Fibroblast of villous mesenchyme (primary cell): Measurements from ENCODE around the gene PTH1R. TPM values are rescaled to one million over a fixed set of nuclear protein-coding genes. Genes with fewer than 3 reads are reported as not detected.

Experiments used
- DNase-seq: peaks from one replicate; pipeline ENCODE4 v3.0.0-alpha.2; 2010; ENCODE audit warnings: low read depth
- H3K4me3 ChIP-seq: 2 replicates; pipeline ENCODE4 v1.5.1; 2011; ENCODE audit warnings: low read depth, mild to moderate bottlenecking, low read length
- total RNA-seq: library from RNA; depleted of rRNA; stranded (reverse); fragments of >200 nt; gene quantifications from 2 replicates; pipeline ENCODE4 v1.2.3, GENCODE V29; 2012
- TF ChIP-seq, protein P1 (sequence below): IDR thresholded peaks from 2 replicates; pipeline ENCODE4 v1.5.1; 2012; ENCODE audit warnings: low read depth, mild to moderate bottlenecking, low read length; ENCODE audit not compliant: insufficient read depth

PTH1R gene
- 2.3 and 2.6 TPM in 2 replicates for total RNA-seq

DNA sequence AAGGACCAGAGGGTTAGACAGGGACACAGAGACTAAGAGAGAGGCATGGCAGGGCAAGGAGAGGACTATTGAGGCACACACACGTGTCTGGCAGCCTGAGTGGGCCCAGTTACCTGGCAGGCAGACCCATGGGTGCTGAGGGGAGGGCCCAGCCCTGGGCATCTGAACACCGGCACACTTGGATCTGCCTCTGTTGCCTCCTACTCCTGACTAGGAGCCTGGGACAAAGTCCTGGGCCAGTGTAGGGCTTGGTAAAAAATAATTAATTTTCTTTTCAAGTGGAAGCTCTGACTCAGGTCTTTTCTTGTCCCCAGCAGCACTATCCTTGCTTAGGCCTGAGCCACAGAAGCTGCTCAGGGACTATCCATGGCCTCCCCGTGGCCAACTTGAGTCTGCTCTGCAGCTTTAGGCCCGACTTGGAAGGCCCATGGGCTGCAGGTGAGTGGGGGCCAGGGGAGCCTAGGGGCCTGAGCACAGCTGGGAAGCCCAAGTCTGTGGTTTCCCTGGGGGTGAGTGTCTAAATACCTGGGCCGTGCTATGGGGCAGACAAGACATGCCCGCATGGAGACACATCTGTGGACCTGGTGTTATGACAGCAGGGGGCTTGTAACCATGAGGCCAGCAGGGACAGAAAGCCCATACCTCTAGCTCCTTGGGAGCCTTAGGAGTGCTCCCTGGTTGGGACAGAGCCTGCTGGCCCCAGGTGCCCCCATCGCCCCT is at the start of gene PTH1R:
TSS of gene PTH1R (plus strand) at position 316 of the 720 bp plus-strand sequence. CDS start 5,839 bp downstream, outside the sequence.
- TF ChIP-seq, protein P1, sequence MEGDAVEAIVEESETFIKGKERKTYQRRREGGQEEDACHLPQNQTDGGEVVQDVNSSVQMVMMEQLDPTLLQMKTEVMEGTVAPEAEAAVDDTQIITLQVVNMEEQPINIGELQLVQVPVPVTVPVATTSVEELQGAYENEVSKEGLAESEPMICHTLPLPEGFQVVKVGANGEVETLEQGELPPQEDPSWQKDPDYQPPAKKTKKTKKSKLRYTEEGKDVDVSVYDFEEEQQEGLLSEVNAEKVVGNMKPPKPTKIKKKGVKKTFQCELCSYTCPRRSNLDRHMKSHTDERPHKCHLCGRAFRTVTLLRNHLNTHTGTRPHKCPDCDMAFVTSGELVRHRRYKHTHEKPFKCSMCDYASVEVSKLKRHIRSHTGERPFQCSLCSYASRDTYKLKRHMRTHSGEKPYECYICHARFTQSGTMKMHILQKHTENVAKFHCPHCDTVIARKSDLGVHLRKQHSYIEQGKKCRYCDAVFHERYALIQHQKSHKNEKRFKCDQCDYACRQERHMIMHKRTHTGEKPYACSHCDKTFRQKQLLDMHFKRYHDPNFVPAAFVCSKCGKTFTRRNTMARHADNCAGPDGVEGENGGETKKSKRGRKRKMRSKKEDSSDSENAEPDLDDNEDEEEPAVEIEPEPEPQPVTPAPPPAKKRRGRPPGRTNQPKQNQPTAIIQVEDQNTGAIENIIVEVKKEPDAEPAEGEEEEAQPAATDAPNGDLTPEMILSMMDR, result no peak
- DNase-seq, result no peak
- H3K4me3 ChIP-seq, result no peak within 1 kb of the TSS

DNA sequence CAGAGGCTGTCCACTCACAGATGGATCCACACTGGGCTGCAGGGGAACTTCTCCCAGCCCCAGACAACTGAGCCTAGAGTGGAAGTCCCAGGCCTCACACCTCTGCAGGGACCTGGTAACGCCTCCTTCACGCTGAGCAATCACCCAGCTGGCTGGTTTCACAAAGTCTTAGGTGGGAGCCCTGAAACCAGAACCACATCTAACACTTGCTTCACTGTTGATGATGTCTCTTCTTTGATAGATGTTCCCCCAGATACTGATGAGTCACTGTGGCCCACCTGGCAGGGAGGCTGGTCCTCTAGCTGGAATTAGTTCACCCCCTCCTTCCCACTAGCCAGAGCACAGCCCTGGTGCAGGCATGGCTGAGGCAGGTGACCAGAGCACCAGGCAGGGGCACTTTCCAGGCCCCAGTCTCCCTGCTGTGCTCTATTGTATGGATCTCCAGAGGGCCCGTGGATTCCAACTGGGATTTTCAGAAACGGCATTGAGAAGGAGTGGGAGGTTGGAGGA is 47.8 kb upstream of the PTH1R start:
- no peak overlapping the region for H3K4me3 ChIP-seq
- no peak for DNase-seq
- TF ChIP-seq, protein P1, result no peak

DNA sequence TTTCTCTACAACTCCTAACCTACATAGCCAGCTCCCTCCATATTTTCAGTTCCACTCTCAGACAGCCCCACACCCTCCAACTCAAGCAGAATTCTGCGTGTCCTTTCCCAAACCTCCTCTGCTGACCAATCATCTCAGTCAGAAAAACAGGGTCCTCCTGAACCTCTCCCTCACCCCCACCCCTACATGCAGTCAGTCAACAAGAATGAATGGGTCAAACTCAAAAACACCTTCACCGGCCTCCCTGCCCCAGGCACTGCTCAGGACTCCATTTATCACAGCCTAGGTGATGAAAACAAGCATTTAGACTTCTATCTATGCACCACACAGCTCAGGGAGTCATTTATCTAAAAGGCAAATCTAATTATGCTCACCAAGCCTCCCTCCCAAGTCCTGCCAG is 46.7 kb upstream of the PTH1R start:
- H3K4me3 ChIP-seq, result no peak overlapping the region
- TF ChIP-seq, protein P1, result no peak
- DNase-seq, result no peak

DNA sequence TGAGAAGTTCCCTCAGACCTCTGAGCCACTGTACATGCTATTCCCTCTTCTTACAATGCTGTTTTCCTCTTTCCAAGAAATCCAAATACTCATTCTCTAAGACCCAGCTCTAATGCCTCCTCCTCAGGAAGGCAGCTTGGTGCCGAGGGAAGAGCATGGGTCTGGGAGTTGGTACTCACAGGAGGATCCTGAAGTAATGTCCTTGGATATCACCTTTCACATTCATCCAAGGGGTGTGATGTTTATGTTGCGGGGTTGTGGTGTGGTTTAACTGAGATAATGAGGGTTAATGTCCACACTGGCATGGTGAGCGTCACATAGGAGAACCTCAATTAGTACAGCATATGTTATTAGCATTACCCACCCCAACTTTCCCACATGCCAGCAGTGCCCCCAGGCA is 46.2 kb upstream of the PTH1R start:
- H3K4me3 ChIP-seq, result no peak overlapping the region
- TF ChIP-seq, protein P1, result no peak
- no peak for DNase-seq

DNA sequence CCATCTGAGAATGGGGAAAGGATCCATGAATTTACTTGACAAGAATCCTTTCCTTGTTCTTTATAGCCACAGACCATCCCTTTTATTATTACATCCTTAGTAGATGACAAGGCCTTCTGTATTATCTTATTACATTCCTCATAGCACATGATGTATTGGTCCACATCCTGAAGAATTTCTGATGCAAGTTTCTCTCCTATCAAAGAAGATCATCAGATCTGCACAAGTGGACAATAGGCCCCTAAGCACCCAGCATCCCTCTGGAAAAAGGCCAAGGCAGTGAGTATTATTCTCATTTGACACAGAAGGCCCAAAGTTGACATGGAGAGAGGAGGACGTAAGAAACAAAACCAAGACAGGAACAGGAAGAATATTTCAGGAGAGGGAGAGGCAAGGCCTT is 45.7 kb upstream of the PTH1R start:
- no peak overlapping the region for H3K4me3 ChIP-seq
- TF ChIP-seq, protein P1, result no peak
- DNase-seq, result no peak

DNA sequence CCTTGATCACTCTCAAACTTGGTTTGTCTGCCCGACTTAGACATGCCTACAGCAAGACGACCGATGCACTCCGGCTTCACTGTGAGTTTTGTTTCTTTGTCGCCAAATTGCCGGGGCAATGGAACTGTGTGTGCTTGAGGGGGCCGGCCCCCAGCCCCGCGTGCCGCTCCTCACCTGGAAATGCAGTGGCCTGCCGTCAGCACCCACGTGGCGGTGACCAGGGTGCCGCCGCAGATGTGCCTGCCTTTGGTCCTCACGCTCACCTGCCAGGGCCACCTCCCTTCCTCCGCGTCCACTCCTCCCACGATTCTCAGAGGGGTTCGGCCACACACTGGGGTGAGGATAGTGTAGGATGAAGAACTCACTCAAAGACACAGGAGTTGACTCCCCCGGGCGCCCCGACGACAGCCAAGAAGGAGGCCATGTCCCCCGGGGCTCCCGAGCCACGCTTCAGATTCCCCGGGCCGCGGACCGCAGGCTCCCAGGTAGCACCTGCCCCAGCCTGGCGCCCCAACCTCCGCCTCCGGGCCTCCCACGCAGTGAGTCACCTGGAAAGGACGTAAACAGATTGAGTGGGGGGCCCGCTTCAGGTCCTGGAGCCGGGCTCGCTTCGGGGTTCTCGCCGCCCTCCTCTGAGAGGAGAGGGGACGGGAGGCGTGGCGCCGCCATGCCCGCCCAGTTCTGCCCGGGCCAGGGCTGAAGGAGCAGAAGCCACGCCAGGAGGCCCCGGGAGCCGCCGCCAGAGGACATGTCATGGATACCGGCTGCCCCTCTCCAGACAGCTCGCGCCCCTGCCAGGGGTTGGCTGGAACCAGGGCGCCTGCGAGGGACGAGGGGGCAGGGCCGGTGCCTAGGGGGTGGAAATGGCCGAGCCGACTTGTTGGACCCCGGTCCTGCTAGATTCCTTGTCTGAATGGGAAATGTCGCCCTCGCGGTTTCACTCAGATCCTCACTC is 43.9 kb upstream of the PTH1R start:
- no peak for DNase-seq
- no peak overlapping the region for H3K4me3 ChIP-seq
- TF ChIP-seq, protein P1, result no peak
